Astrocyte (in vitro differentiated cells and primary cell): Measurements from ENCODE around the gene UST. TPM values are rescaled to one million over a fixed set of nuclear protein-coding genes. Genes with fewer than 3 reads are reported as not detected.
"Not testable (repeated sequence)": the region's sequence is repeated elsewhere in the genome, so short reads cannot be mapped to it uniquely, and the experiment has no call there.

Experiments used
- DNase-seq: peaks from one replicate; pipeline ENCODE4 v3.0.0-alpha.2; 2010; ENCODE audit warnings: low read depth
- FAIRE-seq: peaks from 2 replicates; lab custom pipeline; 2011; peaks lifted over from hg19 to GRCh38; lab: Jason Lieb, UNC
- H2AFZ ChIP-seq: 2 replicates; pipeline ENCODE4 v1.6.0; 2012; ENCODE audit warnings: low read depth, low read length, inconsistent platforms
- H3K27ac ChIP-seq: 2 replicates; pipeline ENCODE4 v1.5.1; 2011; ENCODE audit warnings: low read depth, low read length, inconsistent platforms
- H3K27me3 ChIP-seq: 2 replicates; pipeline ENCODE4 v1.6.0; 2011; ENCODE audit warnings: low read length, inconsistent platforms; ENCODE audit not compliant: insufficient read depth
- H3K36me3 ChIP-seq: 2 replicates; pipeline ENCODE4 v1.5.1; 2011; ENCODE audit warnings: low read length, inconsistent platforms; ENCODE audit not compliant: insufficient read depth
- H3K4me1 ChIP-seq: 2 replicates; pipeline ENCODE4 v1.5.1; 2011; ENCODE audit warnings: low read length, inconsistent platforms; ENCODE audit not compliant: insufficient read depth
- H3K4me2 ChIP-seq: 2 replicates; pipeline ENCODE4 v1.6.0; 2012; ENCODE audit warnings: low read length, inconsistent platforms
- H3K4me3 ChIP-seq: 2 replicates; pipeline ENCODE4 v1.5.1; 2011; ENCODE audit warnings: low read depth, mild to moderate bottlenecking, low read length, inconsistent platforms; ENCODE audit not compliant: insufficient read depth
- H3K79me2 ChIP-seq: 2 replicates; pipeline ENCODE4 v1.6.0; 2012; ENCODE audit warnings: mild to moderate bottlenecking, low read length, inconsistent platforms; ENCODE audit not compliant: insufficient read depth
- H3K9ac ChIP-seq: 2 replicates; pipeline ENCODE4 v1.6.0; 2012; ENCODE audit warnings: mild to moderate bottlenecking, low read length, inconsistent platforms
- H3K9me3 ChIP-seq: 2 replicates; pipeline ENCODE4 v1.5.1; 2012; ENCODE audit warnings: low read depth, mild to moderate bottlenecking, low read length, inconsistent platforms; ENCODE audit not compliant: insufficient read depth
- H4K20me1 ChIP-seq: 2 replicates; pipeline ENCODE4 v1.6.0; 2012; ENCODE audit warnings: low read length, inconsistent platforms; ENCODE audit not compliant: insufficient read depth
- H3K27ac Mint-ChIP-seq: one replicate; pipeline ENCODE4 v1.8.0; 2021; ENCODE audit warnings: mild to moderate bottlenecking, mixed read lengths; ENCODE audit not compliant: unreplicated experiment
- H3K27me3 Mint-ChIP-seq: one replicate; pipeline ENCODE4 v1.8.0; 2021; ENCODE audit warnings: low read depth, mixed read lengths; ENCODE audit not compliant: unreplicated experiment
- H3K36me3 Mint-ChIP-seq: one replicate; pipeline ENCODE4 v1.8.0; 2021; ENCODE audit warnings: low read depth, mixed read lengths; ENCODE audit not compliant: unreplicated experiment
- H3K4me1 Mint-ChIP-seq: one replicate; pipeline ENCODE4 v1.8.0; 2021; ENCODE audit warnings: low read depth, mixed read lengths; ENCODE audit not compliant: unreplicated experiment
- H3K4me3 Mint-ChIP-seq: one replicate; pipeline ENCODE4 v1.8.0; 2021; ENCODE audit warnings: mild to moderate bottlenecking, moderate library complexity, mixed read lengths; ENCODE audit not compliant: unreplicated experiment
- H3K9me3 Mint-ChIP-seq: one replicate; pipeline ENCODE4 v1.8.0; 2021; ENCODE audit warnings: mild to moderate bottlenecking, mixed read lengths; ENCODE audit not compliant: unreplicated experiment
- EZH2 ChIP-seq: IDR thresholded peaks from 2 replicates; pipeline ENCODE4 v1.6.1; 2012; ENCODE audit warnings: mild to moderate bottlenecking, low read length, inconsistent platforms; ENCODE audit not compliant: insufficient read depth
- total RNA-seq: library from RNA; stranded (reverse); gene quantifications from 2 replicates; pipeline ENCODE4 v1.2.1, GENCODE V29; 2021
- TF ChIP-seq, protein P1 (sequence below): IDR thresholded peaks from 2 replicates; pipeline ENCODE4 v1.5.1; 2011; ENCODE audit warnings: low read depth, mild to moderate bottlenecking, inconsistent platforms, low read length, moderate library complexity; ENCODE audit not compliant: insufficient read depth

Gene UST
- total RNA-seq, 1 donor from 2014 or later = 15.3 TPM

- no peaks in the 10 kb centered on the region for H3K9me3 Mint-ChIP-seq
- no peak overlapping the region for H3K4me3 Mint-ChIP-seq
- Histone ChIP-seq H3K27me3 (no peaks in the 10 kb centered on the region), H3K36me3 (no peaks in the 10 kb centered on the region), H2AFZ (peak overlapping the region; percentile 58), H3K9me3 (no peaks in the 10 kb centered on the region), H3K4me1 (peaks cover 35% of the 10 kb centered on the region), H3K9ac (peak overlapping the region; percentile 45), H3K27ac (peak overlapping the region; percentile 53), H4K20me1 (no peaks in the 10 kb centered on the region), H3K79me2 (no peaks in the 10 kb centered on the region), H3K4me2 (peak overlapping the region; percentile 58), H3K4me3 (no peak overlapping the region)
- H3K4me1 Mint-ChIP-seq = peaks cover 41% of the 10 kb centered on the region
- TF ChIP-seq, protein P1, sequence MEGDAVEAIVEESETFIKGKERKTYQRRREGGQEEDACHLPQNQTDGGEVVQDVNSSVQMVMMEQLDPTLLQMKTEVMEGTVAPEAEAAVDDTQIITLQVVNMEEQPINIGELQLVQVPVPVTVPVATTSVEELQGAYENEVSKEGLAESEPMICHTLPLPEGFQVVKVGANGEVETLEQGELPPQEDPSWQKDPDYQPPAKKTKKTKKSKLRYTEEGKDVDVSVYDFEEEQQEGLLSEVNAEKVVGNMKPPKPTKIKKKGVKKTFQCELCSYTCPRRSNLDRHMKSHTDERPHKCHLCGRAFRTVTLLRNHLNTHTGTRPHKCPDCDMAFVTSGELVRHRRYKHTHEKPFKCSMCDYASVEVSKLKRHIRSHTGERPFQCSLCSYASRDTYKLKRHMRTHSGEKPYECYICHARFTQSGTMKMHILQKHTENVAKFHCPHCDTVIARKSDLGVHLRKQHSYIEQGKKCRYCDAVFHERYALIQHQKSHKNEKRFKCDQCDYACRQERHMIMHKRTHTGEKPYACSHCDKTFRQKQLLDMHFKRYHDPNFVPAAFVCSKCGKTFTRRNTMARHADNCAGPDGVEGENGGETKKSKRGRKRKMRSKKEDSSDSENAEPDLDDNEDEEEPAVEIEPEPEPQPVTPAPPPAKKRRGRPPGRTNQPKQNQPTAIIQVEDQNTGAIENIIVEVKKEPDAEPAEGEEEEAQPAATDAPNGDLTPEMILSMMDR = no peak
- TF ChIP-seq EZH2 = no peak
- peaks cover 8% of the 10 kb centered on the region for H3K36me3 Mint-ChIP-seq
- no peaks in the 10 kb centered on the region for H3K27me3 Mint-ChIP-seq
- FAIRE-seq = no peak
- H3K27ac Mint-ChIP-seq = no peak overlapping the region
- DNase-seq = peak; percentile 36
These were observed 290.3 kb downstream of the UST start for GRCh38 chr6:149037051-149037671.

DNA sequence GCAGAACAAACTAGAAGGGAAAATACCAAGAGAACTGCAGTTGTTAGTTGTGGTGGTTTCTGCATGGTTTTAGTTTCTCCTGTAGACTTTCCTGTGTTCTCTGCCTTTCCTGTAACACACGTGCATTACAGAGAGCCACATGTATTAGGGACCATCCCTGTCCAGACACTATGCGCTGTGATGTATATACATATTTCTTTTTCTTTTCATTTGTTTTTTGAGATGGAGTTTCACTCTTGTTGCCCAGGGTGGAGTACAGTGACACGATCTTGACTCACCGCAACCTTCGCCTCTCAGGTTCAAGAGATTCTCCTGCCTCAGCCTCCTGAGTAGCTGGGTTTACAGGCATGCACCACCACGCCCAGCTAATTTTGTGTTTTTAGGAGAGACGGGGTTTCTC lies 292.2 kb downstream of the UST start:
- not testable (repeated sequence) for FAIRE-seq, H3K9ac ChIP-seq, H3K4me3 Mint-ChIP-seq, H3K4me3 ChIP-seq, H3K27me3 Mint-ChIP-seq, H4K20me1 ChIP-seq, H3K36me3 ChIP-seq, DNase-seq, H3K4me2 ChIP-seq, H3K27ac Mint-ChIP-seq, H3K9me3 Mint-ChIP-seq, H3K79me2 ChIP-seq, H2AFZ ChIP-seq, H3K27me3 ChIP-seq, H3K9me3 ChIP-seq, H3K27ac ChIP-seq
- Mint-ChIP-seq H3K4me1 (peaks cover 24% of the 10 kb centered on the region), H3K36me3 (peaks cover 10% of the 10 kb centered on the region)
- H3K4me1 ChIP-seq = peaks cover 16% of the 10 kb centered on the region

DNA sequence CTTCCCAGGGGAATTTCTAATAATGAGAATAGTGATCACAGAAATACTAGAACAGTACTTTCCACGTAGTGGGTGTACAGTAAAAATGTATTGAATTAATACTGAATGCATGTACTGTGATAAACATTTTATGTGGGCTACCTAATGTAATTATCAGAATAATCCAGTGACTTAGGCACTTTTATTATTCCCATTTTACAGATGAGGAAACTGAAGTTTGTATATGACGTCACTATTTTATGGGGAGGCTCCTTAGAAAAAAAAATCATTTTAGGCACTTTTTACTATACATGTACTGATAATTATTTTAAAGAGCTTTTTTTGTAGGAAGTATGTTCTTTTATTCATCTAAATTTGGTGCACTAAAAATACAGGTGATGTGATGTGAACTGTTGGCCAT lies 295.1 kb downstream of the UST start:
- TF ChIP-seq, protein P1 = no peak
- no peak for TF ChIP-seq EZH2
- Mint-ChIP-seq H3K4me1 (peaks cover 11% of the 10 kb centered on the region), H3K27ac (no peak overlapping the region), H3K4me3 (no peak overlapping the region), H3K9me3 (no peaks in the 10 kb centered on the region), H3K36me3 (peaks cover 7% of the 10 kb centered on the region), H3K27me3 (no peaks in the 10 kb centered on the region)
- H3K9me3 ChIP-seq = no peaks in the 10 kb centered on the region
- H2AFZ ChIP-seq = no peak overlapping the region
- H3K27ac ChIP-seq = no peak overlapping the region
- FAIRE-seq (no peak), DNase-seq (no peak)
- no peaks in the 10 kb centered on the region for H3K79me2 ChIP-seq
- no peak overlapping the region for H3K9ac ChIP-seq
- no peak overlapping the region for H3K4me3 ChIP-seq
- peaks cover 12% of the 10 kb centered on the region for H3K4me1 ChIP-seq
- H4K20me1 ChIP-seq = no peaks in the 10 kb centered on the region
- no peak overlapping the region for H3K4me2 ChIP-seq
- no peaks in the 10 kb centered on the region for H3K27me3 ChIP-seq
- no peaks in the 10 kb centered on the region for H3K36me3 ChIP-seq
